H1 (cell line): ENCODE measurements around the gene ADCY6. TPM values are rescaled to one million over a fixed set of nuclear protein-coding genes. Genes with fewer than 3 reads are reported as not detected.

Source experiments
- CTCF ChIA-PET: fragments of 300-600 bp; sonication (Branson Sonifier 250); formaldehyde crosslinking; loops from one replicate; lab custom pipeline; 2021; ENCODE audit not compliant: partially characterized antibody; lab: Charles Lee
- POLR2A ChIA-PET: fragments of 300-600 bp; sonication (Branson Sonifier 250); formaldehyde crosslinking; loops from one replicate; lab custom pipeline; 2021; ENCODE audit warnings: inconsistent platforms; ENCODE audit not compliant: partially characterized antibody; lab: Charles Lee
- DNase-seq, 2 experiments: peaks; one replicate each; pipeline versions ENCODE4 v3.0.0 to v3.0.0-alpha.2; 2010 to 2022; ENCODE audit warnings: low spot score in 2 of 2, low read depth in 1 of 2, mixed read lengths in 1 of 2
- FAIRE-seq: peaks from 2 replicates; lab custom pipeline; 2011; peaks lifted over from hg19 to GRCh38; lab: Jason Lieb, UNC
- H2AFZ ChIP-seq: 2 replicates; pipeline ENCODE4 v1.8.1; 2012; ENCODE audit warnings: low read length, inconsistent platforms
- H2AK5ac ChIP-seq: 2 replicates; pipeline ENCODE4 v1.6.1; 2013; ENCODE audit warnings: low read depth, low read length
- H2BK120ac ChIP-seq: replicated peaks from 2 replicates; pipeline ENCODE3; 2013; ENCODE audit warnings: low read depth, low read length, inconsistent platforms
- H2BK12ac ChIP-seq: 2 replicates; pipeline ENCODE4 v1.6.1; 2013; ENCODE audit warnings: low read depth, low read length
- H2BK15ac ChIP-seq: 2 replicates; pipeline ENCODE4 v1.6.1; 2013; ENCODE audit warnings: low read length
- H2BK20ac ChIP-seq: 2 replicates; pipeline ENCODE4 v1.6.1; 2013; ENCODE audit warnings: low read length
- H2BK5ac ChIP-seq: 2 replicates; pipeline ENCODE4 v1.6.1; 2013; ENCODE audit warnings: low read depth, low read length
- H3K14ac ChIP-seq: 2 replicates; pipeline ENCODE4 v1.6.1; 2013; ENCODE audit warnings: inconsistent platforms; ENCODE audit not compliant: insufficient read length
- H3K18ac ChIP-seq: 2 replicates; pipeline ENCODE4 v1.6.1; 2013; ENCODE audit warnings: low read length; ENCODE audit errors: extremely low read depth
- H3K23ac ChIP-seq: 2 replicates; pipeline ENCODE4 v1.6.1; 2013; ENCODE audit warnings: inconsistent platforms; ENCODE audit not compliant: insufficient read length
- H3K23me2 ChIP-seq: 2 replicates; pipeline ENCODE4 v1.6.1; 2013; ENCODE audit warnings: low read depth, low read length
- H3K27ac ChIP-seq: 2 replicates; pipeline ENCODE4 v1.6.1; 2011; ENCODE audit warnings: low read depth, low read length, inconsistent platforms
- H3K27me3 ChIP-seq, 4 experiments: replicated peaks in 1 of 4; 1 replicate in 1 of 4; 2 replicates in 3 of 4; pipeline versions ENCODE4 v1.6.1 to v1.8.1; 2011 to 2013; ENCODE audit warnings: low read length in 3 of 4, mild to moderate bottlenecking in 3 of 4, inconsistent platforms in 2 of 4, mixed read lengths in 2 of 4, moderate library complexity in 1 of 4; ENCODE audit not compliant: control insufficient read depth in 3 of 4, insufficient read depth in 3 of 4; ENCODE audit errors: extremely low read depth in 1 of 4
- H3K36me3 ChIP-seq, 4 experiments: 2 replicates each; pipeline versions ENCODE4 v1.6.1 to v1.8.1; 2011 to 2013; ENCODE audit warnings: mild to moderate bottlenecking in 4 of 4, low read length in 3 of 4, moderate library complexity in 2 of 4, control low read depth in 1 of 4, inconsistent platforms in 1 of 4; ENCODE audit not compliant: insufficient read depth in 4 of 4, control insufficient read depth in 2 of 4
- H3K4ac ChIP-seq: replicated peaks from 2 replicates; pipeline ENCODE3; 2013; ENCODE audit warnings: low read length, low read depth, mixed read lengths, inconsistent platforms; ENCODE audit not compliant: insufficient read length
- H3K4me1 ChIP-seq, 4 experiments: replicated peaks in 1 of 4; 1 replicate in 1 of 4; 2 replicates in 3 of 4; pipeline versions ENCODE4 v1.6.1 to v1.8.1; 2011 to 2013; ENCODE audit warnings: low read length in 3 of 4, inconsistent platforms in 2 of 4, mixed read lengths in 1 of 4; ENCODE audit not compliant: insufficient read depth in 4 of 4, control insufficient read depth in 3 of 4
- H3K4me2 ChIP-seq, 2 experiments: 2 replicates each; pipeline versions ENCODE4 v1.6.1 to v1.8.1; 2011 to 2013; ENCODE audit warnings: low read depth in 2 of 2, low read length in 2 of 2, control low read depth in 1 of 2, inconsistent platforms in 1 of 2, mild to moderate bottlenecking in 1 of 2; ENCODE audit not compliant: insufficient read depth in 1 of 2
- H3K4me3 ChIP-seq, 4 experiments: fragments of 200-600, 300-600 bp in 1 of 4; sonication (generic), shearing (Covaris generic), sonication (Bioruptor Twin) in 1 of 4; 2 replicates each; pipeline versions ENCODE4 v1.5.1 to v1.8.1; 2011 to 2016; ENCODE audit warnings: low read length in 4 of 4, low read depth in 3 of 4, control low read depth in 2 of 4, inconsistent platforms in 2 of 4, mild to moderate bottlenecking in 2 of 4, mixed read lengths in 1 of 4, moderate library complexity in 1 of 4; ENCODE audit not compliant: insufficient read depth in 2 of 4; ENCODE audit errors: extremely low read depth in 1 of 4
- H3K56ac ChIP-seq: replicated peaks from 2 replicates; pipeline ENCODE3; 2013; ENCODE audit warnings: low read depth, mild to moderate bottlenecking, mixed read lengths, low read length, inconsistent platforms; ENCODE audit not compliant: insufficient read length
- H3K79me1 ChIP-seq: 2 replicates; pipeline ENCODE4 v1.6.1; 2013; ENCODE audit warnings: low read depth, low read length, control low read depth
- H3K79me2 ChIP-seq, 2 experiments: 2 replicates each; pipeline versions ENCODE4 v1.6.1 to v1.8.1; 2012 to 2013; ENCODE audit warnings: low read length in 2 of 2, mild to moderate bottlenecking in 2 of 2, inconsistent platforms in 1 of 2; ENCODE audit not compliant: insufficient read depth in 2 of 2, control insufficient read depth in 1 of 2
- H3K9ac ChIP-seq, 4 experiments: replicated peaks in 1 of 4; 1 replicate in 1 of 4; 2 replicates in 3 of 4; pipeline versions ENCODE4 v1.6.1 to v1.8.1; 2011 to 2013; ENCODE audit warnings: low read depth in 3 of 4, low read length in 3 of 4, control low read depth in 2 of 4, mild to moderate bottlenecking in 2 of 4, moderate library complexity in 2 of 4, inconsistent platforms in 1 of 4; ENCODE audit errors: extremely low read depth in 1 of 4
- H3K9me3 ChIP-seq, 2 experiments: 2 replicates each; pipeline versions ENCODE4 v1.6.1 to v1.8.1; 2012 to 2013; ENCODE audit warnings: mild to moderate bottlenecking in 2 of 2, moderate library complexity in 2 of 2, control low read depth in 1 of 2, inconsistent platforms in 1 of 2, low read depth in 1 of 2, low read length in 1 of 2, mixed read lengths in 1 of 2; ENCODE audit not compliant: insufficient read depth in 2 of 2
- H4K20me1 ChIP-seq, 2 experiments: replicated peaks in 1 of 2; 2 replicates each; pipeline versions ENCODE3 to v1.8.1; 2011 to 2013; ENCODE audit warnings: inconsistent platforms in 2 of 2, low read length in 2 of 2, mild to moderate bottlenecking in 1 of 2; ENCODE audit not compliant: insufficient read depth in 2 of 2, control insufficient read depth in 1 of 2
- H4K5ac ChIP-seq: 2 replicates; pipeline ENCODE4 v1.6.1; 2013; ENCODE audit warnings: low read length, low read depth, mixed read lengths, inconsistent platforms; ENCODE audit not compliant: insufficient read length
- H4K8ac ChIP-seq: 2 replicates; pipeline ENCODE4 v1.8.0; 2013; ENCODE audit warnings: mild to moderate bottlenecking, moderate library complexity, low read length, inconsistent platforms; ENCODE audit not compliant: insufficient read depth; ENCODE audit errors: extremely low read depth
- H4K91ac ChIP-seq: replicated peaks from 2 replicates; pipeline ENCODE3; 2013; ENCODE audit warnings: low read length, mixed read lengths, inconsistent platforms; ENCODE audit not compliant: insufficient read length
- RNF2 ChIP-seq: fragments of 200-900, 300-1000 bp; sonication (generic); IDR thresholded peaks from 2 replicates; pipeline ENCODE4 v1.7.1; 2016; ENCODE audit warnings: borderline replicate concordance, low read depth, mild to moderate bottlenecking, antibody characterized with exemption, low read length; ENCODE audit not compliant: poor library complexity, severe bottlenecking; ENCODE audit errors: missing control alignments
- WGBS, 2 experiments: shearing (Covaris generic) in 1 of 2; methylation state at CpG; one replicate each; pipeline versions ENCODE4 v1.1.6 to v1.1.7; 2013 to 2015; ENCODE audit warnings: low lambda C conversion rate in 2 of 2, mixed read lengths in 2 of 2, inconsistent platforms in 1 of 2, low coverage in 1 of 2, missing lambda C conversion rate in 1 of 2; ENCODE audit not compliant: insufficient replicate concordance in 2 of 2, insufficient coverage in 1 of 2, insufficient read length in 1 of 2; ENCODE audit errors: extremely low coverage in 1 of 2, missing lambda C conversion rate in 1 of 2; 5-methylcytosine and 5-hydroxymethylcytosine counted together
- polyA plus RNA-seq, 7 experiments: library from polyadenylated mRNA; depleted of rRNA in 3 of 7; stranded (reverse) in 5 of 7; unstranded in 2 of 7; fragments of >200 nt in 5 of 7; fragments of 200-250 nt in 2 of 7; gene quantifications; 1 replicate in 5 of 7; 2 replicates in 1 of 7; 4 replicates in 1 of 7; pipeline versions ENCODE4 v1.2.1 to v1.2.3, GENCODE V29; 2011 to 2013; ENCODE audit warnings: missing spikeins in 2 of 7, mixed read lengths in 2 of 7
- total RNA-seq: library from RNA; stranded (reverse); fragmentation: NEBNext Ultra II Directional; extraction: Animal tissue kit (Norgen Biotek cat#: 25700); gene quantifications from 2 replicates; pipeline ENCODE4 v1.2.1, GENCODE V29; 2021
- TF ChIP-seq, protein P1 (sequence below): IDR thresholded peaks from 2 replicates; pipeline ENCODE4 v1.6.1; 2011; ENCODE audit warnings: low read length, improper control_type of control experiment

The ADCY6 gene
- total and polyA plus RNA-seq, 2 of the 8 experiments (the other 6 are each of a cell fraction or from before 2014, with no cell fraction given) = 11.7 to 17.5 TPM

- Histone ChIP-seq H2BK20ac (no peak overlapping the region), H2BK120ac (no peak overlapping the region), H3K23me2 (no peaks in the 10 kb centered on the region), H3K23ac (no peak overlapping the region), H3K4me3 (no peak overlapping the region), H2BK5ac (no peak overlapping the region), H3K9ac (no peak overlapping the region), H3K56ac (no peak overlapping the region), H2BK12ac (no peak overlapping the region), H2AFZ (no peak overlapping the region), H2BK15ac (no peak overlapping the region), H3K9me3 (no peaks in the 10 kb centered on the region), H3K36me3 (peaks cover 47 to 82% (median 70%) of the 10 kb centered on the region in 4 experiments), H3K4me1 (no peaks in the 10 kb centered on the region), H3K4ac (no peak overlapping the region), H3K79me1 (no peaks in the 10 kb centered on the region), H2AK5ac (no peak overlapping the region), H3K79me2 (no peaks in the 10 kb centered on the region), H3K27me3 (no peaks in the 10 kb centered on the region), H4K8ac (no peak overlapping the region), H3K14ac (no peak overlapping the region), H4K91ac (no peak overlapping the region), H3K27ac (no peak overlapping the region), H3K4me2 (no peak overlapping the region), H4K5ac (no peak overlapping the region), H4K20me1 (peaks cover 5 to 12% of the 10 kb centered on the region in 2 experiments), H3K18ac (no peak overlapping the region)
- FAIRE-seq = no peak
- ChIA-PET CTCF (interaction anchor here (1.3 to 10.1 kb wide), 3 partner anchors 15 to 166 kb away, joined by 4 to 121 read pairs (median 5); partner anchors contain the start of genes CACNB3 and FKBP11), POLR2A (interaction anchor here (1.0 to 8.3 kb wide), 5 partner anchors 8 to 158 kb away, joined by 4 to 48 read pairs (median 5); partner anchors contain the start of genes DDX23 and RND1)
- DNase-seq = no peak
- TF ChIP-seq, protein P1, sequence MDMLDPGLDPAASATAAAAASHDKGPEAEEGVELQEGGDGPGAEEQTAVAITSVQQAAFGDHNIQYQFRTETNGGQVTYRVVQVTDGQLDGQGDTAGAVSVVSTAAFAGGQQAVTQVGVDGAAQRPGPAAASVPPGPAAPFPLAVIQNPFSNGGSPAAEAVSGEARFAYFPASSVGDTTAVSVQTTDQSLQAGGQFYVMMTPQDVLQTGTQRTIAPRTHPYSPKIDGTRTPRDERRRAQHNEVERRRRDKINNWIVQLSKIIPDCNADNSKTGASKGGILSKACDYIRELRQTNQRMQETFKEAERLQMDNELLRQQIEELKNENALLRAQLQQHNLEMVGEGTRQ = no peak
- TF ChIP-seq RNF2 = peak; percentile 23
- 91% methylated on average over 6 of the region's 6 CpGs; no CpG with 5 or more reads in 1 of the 2 experiments for WGBS, 2 experiments
These were observed 42.4 kb upstream of the ADCY6 start for GRCh38 chr12:48831257-48831656.
